Measurements from ENCODE around the gene CHPF2. TPM values are rescaled to one million over a fixed set of nuclear protein-coding genes. Genes with fewer than 3 reads are reported as not detected.
A peak's percentile ranks its signal among the peaks of the same experiment; 100 is the strongest.

Gene CHPF2
- total RNA-seq, 1 donor from 2014 or later: 89.5 TPM

- H3K27ac Mint-ChIP-seq (ENCODE audit: unreplicated experiment): no peak overlapping the region
- no peaks in the 10 kb centered on the region for H3K27me3 Mint-ChIP-seq (ENCODE audit: unreplicated experiment)
- no peak overlapping the region for H3K4me3 Mint-ChIP-seq (ENCODE audit: unreplicated experiment)
- TF ChIP-seq CTCF (IDR thresholded peaks at IDR 0.05): no peak
- DNase-seq (ENCODE audit: extremely low spot score, unreplicated experiment): no peak
- peaks cover 29% of the 10 kb centered on the region for H3K36me3 Mint-ChIP-seq (ENCODE audit: unreplicated experiment)
- no peaks in the 10 kb centered on the region for H3K9me3 Mint-ChIP-seq (ENCODE audit: unreplicated experiment)
- H3K4me1 Mint-ChIP-seq (ENCODE audit: unreplicated experiment): peaks cover 10% of the 10 kb centered on the region
Observed at GRCh38 chr7:151238924-151239836, 6.9 kb downstream of the CHPF2 start.

- Mint-ChIP-seq H3K4me1 (ENCODE audit: unreplicated experiment) (peaks cover 10% of the 10 kb centered on the region), H3K27ac (ENCODE audit: unreplicated experiment) (no peak overlapping the region), H3K36me3 (ENCODE audit: unreplicated experiment) (peaks cover 29% of the 10 kb centered on the region), H3K9me3 (ENCODE audit: unreplicated experiment) (no peaks in the 10 kb centered on the region), H3K27me3 (ENCODE audit: unreplicated experiment) (no peaks in the 10 kb centered on the region), H3K4me3 (ENCODE audit: unreplicated experiment) (no peak overlapping the region)
- no peak for DNase-seq (ENCODE audit: extremely low spot score, unreplicated experiment)
- TF ChIP-seq CTCF (IDR thresholded peaks at IDR 0.05): no peak
Observed at GRCh38 chr7:151239837-151240459, 7.7 kb downstream of the CHPF2 start.

- H3K4me3 Mint-ChIP-seq (ENCODE audit: unreplicated experiment): no peak overlapping the region
- peaks cover 29% of the 10 kb centered on the region for H3K36me3 Mint-ChIP-seq (ENCODE audit: unreplicated experiment)
- H3K27me3 Mint-ChIP-seq (ENCODE audit: unreplicated experiment): no peaks in the 10 kb centered on the region
- no peak for DNase-seq (ENCODE audit: extremely low spot score, unreplicated experiment)
- peaks cover 12% of the 10 kb centered on the region for H3K4me1 Mint-ChIP-seq (ENCODE audit: unreplicated experiment)
- no peak for TF ChIP-seq CTCF (IDR thresholded peaks at IDR 0.05)
- no peaks in the 10 kb centered on the region for H3K9me3 Mint-ChIP-seq (ENCODE audit: unreplicated experiment)
- H3K27ac Mint-ChIP-seq (ENCODE audit: unreplicated experiment): no peak overlapping the region
Observed at GRCh38 chr7:151240536-151240935, 8.3 kb downstream of the CHPF2 start.

DNA sequence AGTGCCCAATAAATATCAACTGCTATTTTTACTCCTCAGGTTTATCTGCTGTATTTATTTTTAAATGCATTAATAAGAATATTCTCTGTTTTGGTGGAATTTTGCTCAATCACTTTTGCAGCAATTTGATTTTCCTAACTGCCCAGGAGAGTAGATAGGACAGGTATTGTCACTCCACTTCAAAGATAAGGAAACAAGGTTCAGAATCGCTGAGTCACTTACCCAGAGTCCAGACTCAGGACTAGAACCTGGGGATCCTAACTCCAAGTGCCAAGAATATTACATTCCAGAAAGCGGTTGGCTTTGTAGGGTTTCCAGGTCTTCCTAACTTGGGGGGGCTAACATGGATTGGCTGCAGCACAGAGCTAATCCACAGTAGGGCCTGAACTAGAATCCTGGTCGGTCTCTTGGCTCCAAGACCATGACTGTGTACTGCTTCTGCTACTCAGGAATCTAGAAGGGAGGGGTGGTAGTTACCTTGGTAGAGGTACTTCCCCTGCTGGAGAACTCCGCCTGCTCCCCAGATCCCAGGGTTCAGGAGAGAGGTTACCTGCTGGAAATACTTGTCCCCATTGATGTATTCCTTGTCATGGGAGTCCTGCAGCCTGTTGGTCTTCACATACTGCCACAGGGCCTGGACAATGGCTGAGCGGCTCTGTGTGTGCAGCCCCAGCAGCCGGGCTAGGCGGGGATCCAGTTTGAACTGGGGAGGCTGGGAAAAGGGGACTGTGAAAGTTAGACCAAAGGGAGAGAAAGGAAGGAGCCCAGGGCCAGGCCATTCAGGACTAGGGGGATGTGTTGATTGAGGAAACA lies 8.9 kb downstream of the CHPF2 start:
- Mint-ChIP-seq H3K9me3 (ENCODE audit: unreplicated experiment) (no peaks in the 10 kb centered on the region), H3K27ac (ENCODE audit: unreplicated experiment) (peak overlapping the region; percentile 18), H3K4me1 (ENCODE audit: unreplicated experiment) (peaks cover 18% of the 10 kb centered on the region), H3K4me3 (ENCODE audit: unreplicated experiment) (no peak overlapping the region), H3K36me3 (ENCODE audit: unreplicated experiment) (peaks cover 29% of the 10 kb centered on the region), H3K27me3 (ENCODE audit: unreplicated experiment) (no peaks in the 10 kb centered on the region)
- DNase-seq (ENCODE audit: extremely low spot score, unreplicated experiment): no peak
- TF ChIP-seq CTCF (IDR thresholded peaks at IDR 0.05): no peak
